GM12872 (cell line): Measurements from ENCODE around the gene ADAMTS2.

Experiments used
- TF ChIP-seq, protein P1 (sequence below): IDR thresholded peaks from 3 replicates; pipeline ENCODE4 v1.5.1; 2011; ENCODE audit warnings: low read depth, mild to moderate bottlenecking, low read length, moderate library complexity; ENCODE audit not compliant: insufficient read depth

Gene ADAMTS2

DNA sequence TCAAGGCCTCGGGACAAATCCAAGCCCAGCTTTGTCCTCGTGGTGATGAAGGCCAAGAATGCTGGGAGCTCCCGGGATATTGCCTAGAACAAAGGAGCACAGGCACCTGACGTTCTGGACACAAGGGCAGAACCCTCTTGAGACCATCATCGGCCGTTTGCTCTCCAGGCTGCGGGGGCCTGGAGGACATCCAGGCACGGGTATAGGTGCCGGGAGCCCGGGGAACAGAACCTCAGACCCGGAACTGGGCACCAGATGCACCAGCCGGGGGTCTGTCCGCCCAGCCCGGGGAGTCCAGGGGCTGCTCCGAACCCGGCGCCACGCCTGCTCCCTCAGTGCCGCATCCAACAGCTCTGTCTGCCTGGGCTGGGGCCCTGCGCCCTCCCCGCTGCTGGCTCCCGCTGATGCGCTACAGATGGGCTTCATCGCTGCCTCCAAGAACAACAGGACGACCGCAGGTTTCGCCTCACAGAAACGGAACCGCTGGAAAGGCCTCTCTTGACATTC lies 88.0 kb downstream of the ADAMTS2 start:
- TF ChIP-seq, protein P1, sequence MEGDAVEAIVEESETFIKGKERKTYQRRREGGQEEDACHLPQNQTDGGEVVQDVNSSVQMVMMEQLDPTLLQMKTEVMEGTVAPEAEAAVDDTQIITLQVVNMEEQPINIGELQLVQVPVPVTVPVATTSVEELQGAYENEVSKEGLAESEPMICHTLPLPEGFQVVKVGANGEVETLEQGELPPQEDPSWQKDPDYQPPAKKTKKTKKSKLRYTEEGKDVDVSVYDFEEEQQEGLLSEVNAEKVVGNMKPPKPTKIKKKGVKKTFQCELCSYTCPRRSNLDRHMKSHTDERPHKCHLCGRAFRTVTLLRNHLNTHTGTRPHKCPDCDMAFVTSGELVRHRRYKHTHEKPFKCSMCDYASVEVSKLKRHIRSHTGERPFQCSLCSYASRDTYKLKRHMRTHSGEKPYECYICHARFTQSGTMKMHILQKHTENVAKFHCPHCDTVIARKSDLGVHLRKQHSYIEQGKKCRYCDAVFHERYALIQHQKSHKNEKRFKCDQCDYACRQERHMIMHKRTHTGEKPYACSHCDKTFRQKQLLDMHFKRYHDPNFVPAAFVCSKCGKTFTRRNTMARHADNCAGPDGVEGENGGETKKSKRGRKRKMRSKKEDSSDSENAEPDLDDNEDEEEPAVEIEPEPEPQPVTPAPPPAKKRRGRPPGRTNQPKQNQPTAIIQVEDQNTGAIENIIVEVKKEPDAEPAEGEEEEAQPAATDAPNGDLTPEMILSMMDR = no peak

DNA sequence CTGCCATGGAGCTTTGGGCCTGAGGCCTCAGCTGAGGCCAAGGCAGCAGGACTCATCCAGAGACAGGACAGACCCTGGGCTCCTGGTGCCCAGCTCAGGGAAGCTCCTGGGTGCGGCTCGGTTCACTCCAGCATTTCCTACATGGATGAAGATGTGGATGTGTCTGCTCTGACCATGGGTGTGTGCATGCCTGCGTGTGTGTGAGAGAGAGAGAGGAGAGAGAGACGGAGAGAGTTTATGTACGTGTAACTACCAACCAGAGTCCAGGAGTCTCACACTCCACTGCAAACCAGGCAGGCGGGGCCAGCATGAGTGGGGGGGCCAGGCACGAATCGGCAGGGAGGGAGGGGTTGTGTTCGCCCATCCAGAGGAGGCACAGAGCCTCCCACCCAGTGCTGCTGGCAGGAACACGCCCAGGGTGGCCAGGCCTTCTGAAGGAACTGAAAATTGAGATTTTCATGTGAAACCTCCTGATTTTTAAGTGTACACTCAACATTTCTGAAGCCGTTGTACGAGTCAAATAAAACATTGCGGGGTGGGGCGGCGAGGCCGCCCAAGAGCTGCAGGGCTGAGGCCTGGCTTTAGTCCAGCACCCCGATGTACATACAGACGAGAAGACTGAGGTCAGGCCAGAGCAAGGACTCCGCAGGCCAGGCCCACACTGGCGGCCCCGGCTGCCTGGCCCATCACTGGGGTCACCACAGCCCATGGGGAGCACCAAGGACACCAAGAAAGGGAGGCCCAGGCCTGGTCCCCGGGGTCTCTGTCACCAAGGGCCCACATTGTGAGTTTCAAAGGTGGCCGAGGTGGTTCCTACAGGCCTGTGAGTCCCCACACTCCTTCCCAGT lies 88.7 kb downstream of the ADAMTS2 start:
- TF ChIP-seq, protein P1 = no peak

DNA sequence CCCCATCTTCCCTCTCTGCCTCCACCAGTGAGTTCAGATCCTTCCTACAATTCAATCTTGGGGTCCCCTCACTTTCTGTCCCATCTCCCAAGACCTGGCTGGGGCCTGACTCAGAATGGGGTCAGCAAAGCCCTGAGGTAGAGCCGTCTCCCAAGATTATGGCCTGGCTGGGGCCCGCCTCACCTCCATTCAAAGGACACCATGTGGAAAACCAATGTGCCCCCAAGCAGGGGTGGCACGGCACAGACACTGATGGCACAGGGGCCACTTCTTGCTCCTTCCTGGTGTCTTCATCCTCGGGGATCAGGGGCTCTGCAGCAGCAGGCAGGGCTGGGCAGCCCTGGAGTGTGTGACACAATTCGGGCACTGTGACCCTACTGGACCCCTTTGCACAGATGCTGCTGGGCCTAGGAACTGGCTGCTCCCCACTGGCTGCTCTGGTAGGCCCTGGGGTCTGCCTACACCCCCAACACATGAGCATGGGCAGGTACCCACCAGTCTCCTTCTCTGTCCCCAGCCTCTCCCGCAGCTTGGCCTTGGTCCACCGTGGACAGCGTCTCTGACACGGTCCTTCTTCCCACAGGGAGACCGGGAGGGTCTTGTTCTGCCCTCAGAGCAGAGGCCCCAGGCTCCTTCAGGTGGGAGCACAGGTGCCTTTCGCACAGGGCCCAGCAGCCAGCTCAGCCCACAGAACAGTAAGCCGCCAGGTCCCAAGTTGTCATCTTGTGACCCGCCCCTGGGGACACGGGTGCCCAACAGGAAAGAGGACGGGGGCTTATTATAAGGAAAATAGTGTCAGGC lies 89.5 kb downstream of the ADAMTS2 start:
- TF ChIP-seq, protein P1 = no peak

DNA sequence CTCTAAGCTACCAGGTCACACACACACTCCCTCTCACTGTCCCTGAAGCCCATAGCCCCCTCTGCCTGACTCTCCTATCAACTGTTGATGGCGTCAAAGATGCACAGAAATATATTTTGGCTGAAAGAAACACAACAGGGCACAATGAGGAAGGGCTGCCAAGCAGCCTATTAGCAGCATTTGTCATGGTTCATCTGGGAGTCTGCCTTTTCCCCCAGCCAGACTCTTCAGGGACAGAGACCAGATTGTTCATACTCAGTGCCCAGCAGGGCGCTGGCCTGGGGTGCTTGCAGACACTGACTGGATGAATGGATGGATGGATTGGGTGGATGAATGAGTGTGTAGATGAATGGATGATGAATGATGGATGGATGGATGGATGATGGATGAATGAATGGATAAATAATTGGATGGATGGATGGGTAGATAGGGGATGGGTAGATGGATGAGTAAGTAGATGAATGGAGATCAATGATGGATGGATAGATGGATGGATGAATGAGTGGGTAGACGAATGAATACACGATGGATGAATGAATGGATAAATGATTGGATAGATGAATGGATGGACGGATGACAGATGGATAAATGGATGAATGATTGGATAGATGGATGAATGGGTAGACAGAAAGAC lies 90.5 kb downstream of the ADAMTS2 start:
- TF ChIP-seq, protein P1 = no peak

DNA sequence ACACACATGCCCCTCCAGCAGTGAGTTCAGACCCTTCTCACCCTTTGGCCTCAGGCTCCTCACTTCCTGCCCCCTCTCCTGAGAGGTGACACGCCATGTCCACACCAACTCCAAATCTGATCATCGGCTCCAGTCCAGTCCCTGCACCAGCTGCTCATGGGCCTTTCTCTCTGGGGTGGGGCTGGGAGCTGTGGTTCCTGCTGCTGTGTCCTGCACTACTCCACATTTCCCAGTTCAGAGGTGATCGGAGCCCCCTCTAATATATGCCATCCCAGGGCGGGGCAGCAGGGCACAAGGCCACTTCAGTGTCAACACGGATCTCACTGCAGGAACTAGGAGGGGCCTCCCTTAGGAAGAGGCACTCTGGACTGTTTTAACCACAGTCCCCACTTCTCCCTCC lies 91.5 kb downstream of the ADAMTS2 start:
- TF ChIP-seq, protein P1 = no peak

DNA sequence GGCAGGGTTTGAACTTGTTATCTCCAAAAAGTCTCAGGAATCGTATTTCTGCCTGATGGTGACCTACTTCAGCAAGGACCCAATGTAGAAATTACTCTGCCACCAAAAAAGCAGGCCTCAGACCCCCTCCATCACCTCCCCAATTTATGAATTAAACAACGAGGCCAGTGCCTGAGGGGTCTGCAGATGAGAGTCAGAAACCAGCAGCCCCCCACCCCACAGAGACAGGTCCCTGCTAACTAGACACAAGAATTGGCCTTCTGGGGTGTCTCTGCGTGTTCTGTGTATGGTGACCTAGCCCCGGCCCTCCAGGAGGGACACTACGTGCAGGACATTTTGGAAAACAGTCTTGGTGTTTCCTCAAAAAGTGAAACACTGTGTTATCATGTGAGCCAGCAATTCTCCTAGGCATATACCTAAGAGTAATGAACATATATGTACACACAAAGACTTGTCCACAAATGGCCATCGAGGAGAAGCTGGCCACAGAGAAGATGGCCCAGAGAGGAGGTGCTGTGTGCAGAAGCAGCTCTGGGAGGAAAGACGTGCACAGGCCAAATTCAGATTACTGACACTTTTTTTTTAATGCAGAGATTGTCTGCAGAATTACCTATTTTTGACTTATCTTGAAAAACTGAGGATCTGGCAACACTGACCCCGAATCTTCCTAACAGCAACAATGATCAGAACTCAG lies 93.8 kb downstream of the ADAMTS2 start:
- TF ChIP-seq, protein P1 = no peak
